Endothelial cell of umbilical vein (primary cell): ENCODE results near the gene FTSJ1. TPM values are rescaled to one million over a fixed set of nuclear protein-coding genes. Genes with fewer than 3 reads are reported as not detected.

ENCODE experiments used
- BruUV-seq: library from RNA; stranded (reverse); fragments of 400-500 nt; replicated peaks from 2 replicates; lab custom pipeline; 2021; lab: Mats Ljungman, UMichigan
- CTCF ChIA-PET: fragments of 300-600, 350-600 bp; sonication (Branson Sonifier 250); formaldehyde crosslinking; loops from one replicate; lab custom pipeline; 2021; ENCODE audit warnings: antibody characterized with exemption, inconsistent platforms; lab: Charles Lee
- POLR2A ChIA-PET: fragments of 300-600, 350-600 bp; sonication (Branson Sonifier 250); formaldehyde crosslinking; loops from one replicate; lab custom pipeline; 2021; ENCODE audit warnings: antibody characterized with exemption, inconsistent platforms; lab: Charles Lee
- DNase-seq: peaks from one replicate; pipeline ENCODE4 v3.0.0-alpha.2; 2011; ENCODE audit warnings: low read depth, low spot score
- FAIRE-seq: peaks from 2 replicates; lab custom pipeline; 2011; peaks lifted over from hg19 to GRCh38; lab: Jason Lieb, UNC
- H2AFZ ChIP-seq: 2 replicates; pipeline ENCODE4 v1.6.0; 2012; ENCODE audit warnings: low read depth, low read length, control low read depth, inconsistent platforms
- H3K27ac ChIP-seq: 2 replicates; pipeline ENCODE4 v1.5.1; 2011; ENCODE audit warnings: low read depth, mild to moderate bottlenecking, control low read depth, low read length, moderate library complexity; ENCODE audit not compliant: insufficient read depth
- H3K27me3 ChIP-seq, 2 experiments: 2 replicates each; pipeline versions ENCODE4 v1.6.0 to v1.6.1; 2011; ENCODE audit warnings: low read length in 2 of 2, mixed read lengths in 1 of 2; ENCODE audit not compliant: control insufficient read depth in 2 of 2, insufficient read depth in 2 of 2
- H3K36me3 ChIP-seq, 2 experiments: 2 replicates in 1 of 2; 3 replicates in 1 of 2; pipeline ENCODE4 v1.5.1; 2011; ENCODE audit warnings: low read length in 2 of 2, mild to moderate bottlenecking in 1 of 2, moderate library complexity in 1 of 2; ENCODE audit not compliant: control insufficient read depth in 2 of 2, insufficient read depth in 2 of 2; ENCODE audit errors: extremely low read depth in 1 of 2
- H3K4me1 ChIP-seq: 3 replicates; pipeline ENCODE4 v1.5.1; 2011; ENCODE audit warnings: mild to moderate bottlenecking, low read length; ENCODE audit not compliant: control insufficient read depth, insufficient read depth; ENCODE audit errors: extremely low read depth
- H3K4me2 ChIP-seq: 2 replicates; pipeline ENCODE4 v1.6.1; 2011; ENCODE audit warnings: low read length, control low read depth, mixed read lengths; ENCODE audit not compliant: insufficient read depth
- H3K4me3 ChIP-seq, 3 experiments: fragments of 200-600 bp in 1 of 3; sonication (generic), shearing (Covaris generic) in 1 of 3; replicated peaks in 1 of 3; 2 replicates each; pipeline ENCODE4 v1.5.1; 2011 to 2016; ENCODE audit warnings: control low read depth in 3 of 3, low read length in 3 of 3, mild to moderate bottlenecking in 2 of 3, inconsistent platforms in 1 of 3, low read depth in 1 of 3, moderate library complexity in 1 of 3; ENCODE audit not compliant: insufficient read depth in 1 of 3
- H3K79me2 ChIP-seq: 2 replicates; pipeline ENCODE4 v1.6.0; 2012; ENCODE audit warnings: low read length, inconsistent platforms; ENCODE audit not compliant: control insufficient read depth, insufficient read depth
- H3K9ac ChIP-seq: replicated peaks from 2 replicates; pipeline ENCODE3; 2011; ENCODE audit warnings: low read length, control low read depth; ENCODE audit not compliant: insufficient read depth; ENCODE audit errors: extremely low read depth
- H3K9me1 ChIP-seq: replicated peaks from 3 replicates; pipeline ENCODE4 v1.6.0; 2011; ENCODE audit warnings: mild to moderate bottlenecking, low read length; ENCODE audit not compliant: control insufficient read depth, insufficient read depth; ENCODE audit errors: extremely low read depth
- H3K9me3 ChIP-seq: replicated peaks from 2 replicates; pipeline ENCODE4 v1.5.1; 2012; ENCODE audit warnings: low read length, inconsistent platforms; ENCODE audit not compliant: control insufficient read depth, insufficient read depth
- H4K20me1 ChIP-seq: replicated peaks from 2 replicates; pipeline ENCODE3; 2011; ENCODE audit warnings: mild to moderate bottlenecking, low read length; ENCODE audit not compliant: control insufficient read depth, insufficient read depth; ENCODE audit errors: extremely low read depth
- GATA2 ChIP-seq: IDR thresholded peaks from 2 replicates; pipeline ENCODE4 v1.7.0; 2011; ENCODE audit warnings: low read depth, mild to moderate bottlenecking, moderate library complexity, mixed read lengths, low read length; ENCODE audit not compliant: insufficient read length, insufficient read depth
- JUN ChIP-seq: IDR thresholded peaks from 2 replicates; pipeline ENCODE4 v1.6.1; 2011; ENCODE audit warnings: borderline replicate concordance, low read depth; ENCODE audit not compliant: insufficient read length, insufficient read depth
- POLR2A ChIP-seq: IDR thresholded peaks from 2 replicates; pipeline ENCODE4 v1.6.1; 2012; ENCODE audit warnings: low read depth, mild to moderate bottlenecking, control low read depth, low read length
- POLR2AphosphoS5 ChIP-seq: IDR thresholded peaks from 2 replicates; pipeline ENCODE4 v1.6.1; 2012; ENCODE audit warnings: low read depth, mild to moderate bottlenecking, control low read depth, low read length, moderate library complexity; ENCODE audit not compliant: insufficient read depth
- dilution Hi-C: fragments of 300-500 bp; cut with MboI; formaldehyde crosslinking; loops from one replicate; pipeline ENCODE4 v1.15.0; 2019; ENCODE audit warnings: low sequenced_read_pairs; ENCODE audit not compliant: extremely low pct_ligation_motif_present
- intact Hi-C: fragments of 100-400 bp; cut with micrococcal nuclease; formaldehyde crosslinking; loops from one replicate; pipeline ENCODE4 v1.10.0; 2022
- polyA plus RNA-seq, 4 experiments: library from polyadenylated mRNA; depleted of rRNA in 3 of 4; stranded (reverse) in 3 of 4; unstranded in 1 of 4; fragments of >200 nt; gene quantifications; 2 replicates each; pipeline versions ENCODE4 v1.2.1 to v1.2.3, GENCODE V29; 2011 to 2012; ENCODE audit warnings: missing spikeins in 1 of 4
- total RNA-seq: library from RNA; stranded (reverse); gene quantifications from 2 replicates; pipeline ENCODE4 v1.2.3, GENCODE V29; 2021
- TF ChIP-seq, protein P1 (sequence below): IDR thresholded peaks from 2 replicates; pipeline ENCODE4 v1.6.1; 2011; ENCODE audit not compliant: insufficient read depth, insufficient read length

Gene FTSJ1
- total and polyA plus RNA-seq, 2 donors (not counting 3 experiments of a cell fraction or from before 2014, with no cell fraction given) = 59.9 to 63.9 TPM

DNA sequence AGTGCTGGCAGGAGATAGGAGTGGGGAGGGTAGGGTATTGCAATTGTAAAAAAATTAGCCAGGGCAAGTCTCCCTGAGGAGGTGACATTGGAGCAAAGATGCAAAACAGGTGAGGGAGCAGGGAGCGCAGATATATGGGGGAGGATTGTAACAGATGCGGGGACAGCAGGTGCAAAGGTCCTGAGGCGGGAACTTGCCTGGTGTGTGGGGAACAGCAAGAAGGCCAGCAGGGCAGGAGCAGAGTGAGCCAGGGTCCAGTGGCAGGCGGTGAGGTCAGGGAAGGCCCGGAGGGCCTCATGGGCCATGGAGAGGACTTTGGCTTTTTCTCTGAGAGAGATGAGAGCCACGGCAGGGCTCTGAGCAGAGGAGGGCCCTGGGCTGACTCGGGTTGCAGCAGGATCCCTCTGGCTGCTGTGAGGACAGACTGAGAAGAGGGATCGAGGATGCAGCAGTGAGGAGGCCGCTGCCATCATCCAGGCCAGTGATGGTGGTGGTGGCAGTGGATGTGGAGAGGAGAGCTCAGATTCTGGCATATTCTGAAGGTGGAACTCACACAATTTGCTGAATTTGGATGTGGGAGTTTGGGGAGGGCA lies 39.0 kb downstream of the FTSJ1 start:
- Histone ChIP-seq H3K9ac (no peak overlapping the region), H3K79me2 (no peaks in the 10 kb centered on the region), H3K27me3 (no peaks in the 10 kb centered on the region), H3K4me2 (no peak overlapping the region), H3K27ac (no peak overlapping the region), H3K9me1 (no peaks in the 10 kb centered on the region), H2AFZ (no peak overlapping the region), H3K4me3 (no peak overlapping the region), H3K4me1 (no peaks in the 10 kb centered on the region), H4K20me1 (no peaks in the 10 kb centered on the region), H3K9me3 (no peaks in the 10 kb centered on the region), H3K36me3 (peaks cover 0 to 5% of the 10 kb centered on the region in 2 experiments)
- ChIA-PET CTCF (no interaction called here), POLR2A (no interaction called here)
- FAIRE-seq (no peak), DNase-seq (no peak)
- no TSS peak for BruUV-seq
- intact Hi-C loops (no loop called here), dilution Hi-C loops (no loop called here)
- TF ChIP-seq JUN (no peak), POLR2A (no peak), GATA2 (no peak)

DNA sequence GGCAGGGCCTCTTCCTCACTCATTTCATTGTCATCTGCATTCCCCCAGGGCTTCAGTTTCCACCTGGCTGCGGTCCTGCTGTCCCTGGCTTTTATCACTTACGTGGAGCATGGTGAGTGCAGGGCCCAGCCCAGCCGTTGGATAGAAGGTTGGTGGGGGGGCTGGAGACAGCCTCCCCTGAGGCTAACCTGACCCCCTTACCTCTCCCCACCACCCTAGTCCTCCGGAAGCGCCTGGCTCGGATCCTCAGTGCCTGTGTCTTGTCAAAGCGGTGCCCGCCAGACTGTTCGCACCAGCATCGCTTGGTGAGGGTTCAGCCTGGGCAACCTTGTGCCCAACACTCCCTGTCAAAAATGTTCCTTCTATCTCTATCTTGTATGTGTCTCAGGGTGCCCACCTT lies 39.8 kb downstream of the FTSJ1 start:
- DNase-seq = no peak
- no peak overlapping the region for H3K4me2 ChIP-seq
- no peak overlapping the region for H3K27ac ChIP-seq
- peaks cover 0 to 5% of the 10 kb centered on the region in 2 experiments for H3K36me3 ChIP-seq
- dilution Hi-C loops = no loop called here
- FAIRE-seq = no peak
- no peaks in the 10 kb centered on the region for H4K20me1 ChIP-seq
- no peaks in the 10 kb centered on the region for H3K79me2 ChIP-seq
- ChIA-PET POLR2A (no interaction called here), CTCF (no interaction called here)
- H3K9ac ChIP-seq = no peak overlapping the region
- no peak for TF ChIP-seq GATA2
- TF ChIP-seq, protein P1, sequence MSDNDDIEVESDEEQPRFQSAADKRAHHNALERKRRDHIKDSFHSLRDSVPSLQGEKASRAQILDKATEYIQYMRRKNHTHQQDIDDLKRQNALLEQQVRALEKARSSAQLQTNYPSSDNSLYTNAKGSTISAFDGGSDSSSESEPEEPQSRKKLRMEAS = no peak
- no peak for TF ChIP-seq POLR2A
- TF ChIP-seq POLR2AphosphoS5 = no peak
- H3K4me3 ChIP-seq = no peak overlapping the region
- H3K9me3 ChIP-seq = no peaks in the 10 kb centered on the region
- no peaks in the 10 kb centered on the region for H3K4me1 ChIP-seq
- H3K9me1 ChIP-seq = no peaks in the 10 kb centered on the region
- no TSS peak for BruUV-seq
- H3K27me3 ChIP-seq = no peaks in the 10 kb centered on the region
- intact Hi-C loops = no loop called here
- no peak overlapping the region for H2AFZ ChIP-seq
